ENCODE measurements around the gene DIAPH1. TPM values are rescaled to one million over a fixed set of nuclear protein-coding genes. Genes with fewer than 3 reads are reported as not detected.

Gene DIAPH1
- total RNA-seq, 2 experiments from 2014 or later: 214 to 220 TPM

GRCh38 chr5:141517312-141517711, 101.5 kb downstream of the DIAPH1 start:
- no peak for DNase-seq
- no peak overlapping the region for H3K27ac Mint-ChIP-seq
- peaks cover 60% of the 10 kb centered on the region for H3K36me3 Mint-ChIP-seq
- no peak overlapping the region for H3K4me3 Mint-ChIP-seq
- H3K27me3 Mint-ChIP-seq: no peaks in the 10 kb centered on the region
- no peaks in the 10 kb centered on the region for H3K9me3 Mint-ChIP-seq
- peaks cover 51% of the 10 kb centered on the region for H3K4me1 Mint-ChIP-seq

- no peaks in the 10 kb centered on the region for H3K27me3 Mint-ChIP-seq
- no peak overlapping the region for H3K27ac Mint-ChIP-seq
- no peaks in the 10 kb centered on the region for H3K9me3 Mint-ChIP-seq
- peaks cover 45% of the 10 kb centered on the region for H3K4me1 Mint-ChIP-seq
- peaks cover 54% of the 10 kb centered on the region for H3K36me3 Mint-ChIP-seq
- no peak overlapping the region for H3K4me3 Mint-ChIP-seq
- DNase-seq: no peak
Observed at GRCh38 chr5:141516672-141517025, 102.2 kb downstream of the DIAPH1 start.

GRCh38 chr5:141515946-141516671, 102.7 kb downstream of the DIAPH1 start:
- peak overlapping the region; percentile 16 for H3K27ac Mint-ChIP-seq
- H3K27me3 Mint-ChIP-seq: no peaks in the 10 kb centered on the region
- H3K4me3 Mint-ChIP-seq: no peak overlapping the region
- peaks cover 39% of the 10 kb centered on the region for H3K4me1 Mint-ChIP-seq
- no peak for DNase-seq
- H3K36me3 Mint-ChIP-seq: peaks cover 48% of the 10 kb centered on the region
- H3K9me3 Mint-ChIP-seq: no peaks in the 10 kb centered on the region

DNA sequence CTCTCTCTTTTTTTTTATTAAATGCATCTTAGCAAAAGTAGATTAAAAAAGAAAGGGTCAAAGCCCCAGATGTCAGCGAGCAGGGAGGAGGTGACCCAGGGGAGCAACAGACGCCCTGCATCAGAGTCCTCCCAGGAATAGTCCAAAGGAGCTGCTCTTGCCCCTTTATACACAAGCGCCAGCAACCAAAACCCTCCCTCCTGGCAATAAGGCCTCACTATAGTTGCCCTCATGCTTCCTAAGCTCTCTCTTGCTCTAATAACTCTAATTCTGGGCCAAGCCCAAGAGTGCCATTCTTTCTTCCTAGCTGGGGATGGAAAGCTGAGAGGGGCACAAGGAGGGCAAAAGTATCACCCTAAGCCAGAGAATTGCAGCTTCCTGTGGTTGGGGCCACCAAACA, 103.7 kb downstream of the DIAPH1 start:
- H3K27ac Mint-ChIP-seq: peak overlapping the region; percentile 76
- H3K36me3 Mint-ChIP-seq: peaks cover 39% of the 10 kb centered on the region

GRCh38 chr5:141514330-141515133, 104.3 kb downstream of the DIAPH1 start:
- no peak for DNase-seq
- Mint-ChIP-seq H3K4me3 (no peak overlapping the region), H3K27ac (peak overlapping the region; percentile 76), H3K27me3 (no peaks in the 10 kb centered on the region), H3K4me1 (peaks cover 31% of the 10 kb centered on the region), H3K9me3 (no peaks in the 10 kb centered on the region), H3K36me3 (peaks cover 33% of the 10 kb centered on the region)

More for the DNA sequence above, 103.7 kb downstream of the DIAPH1 start:
- peaks cover 31% of the 10 kb centered on the region for H3K4me1 Mint-ChIP-seq
- no peaks in the 10 kb centered on the region for H3K9me3 Mint-ChIP-seq
- no peaks in the 10 kb centered on the region for H3K27me3 Mint-ChIP-seq
- H3K4me3 Mint-ChIP-seq: no peak overlapping the region
- DNase-seq: no peak

DNA sequence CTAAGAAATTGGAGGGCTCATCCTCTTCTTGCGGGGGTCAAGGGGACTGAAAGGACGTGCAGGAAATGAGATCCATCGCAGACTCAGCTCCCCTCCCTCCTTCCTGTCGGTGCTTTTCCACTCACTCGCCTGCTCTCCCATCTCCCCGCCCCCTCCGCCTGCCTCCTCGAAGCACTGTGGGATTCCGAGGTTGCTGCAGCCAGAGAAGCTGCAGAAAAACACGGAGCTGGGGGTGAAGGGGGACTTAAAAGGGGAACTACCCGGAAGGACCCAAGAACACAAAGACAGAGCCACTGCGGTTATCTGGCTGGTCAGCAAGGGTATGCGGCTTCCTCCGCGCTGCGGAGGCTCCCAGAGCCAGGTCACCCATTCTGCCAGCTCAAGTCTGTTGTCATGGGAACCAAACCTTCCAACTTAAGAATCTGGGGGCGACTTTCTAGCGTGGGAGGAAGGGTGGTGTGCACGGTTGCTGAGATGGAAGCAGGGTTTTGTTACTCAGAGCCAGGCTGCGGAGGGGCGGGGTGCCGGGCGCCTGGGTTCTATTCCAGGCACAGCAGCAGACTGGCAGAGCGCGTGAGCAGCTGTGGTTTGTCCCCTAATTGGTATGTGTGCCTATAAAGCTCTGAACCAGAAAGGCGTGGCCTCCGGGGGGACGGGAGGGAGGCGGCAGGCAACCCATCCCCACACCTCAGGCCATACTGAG, 105.0 kb downstream of the DIAPH1 start:
- H3K27ac Mint-ChIP-seq: peak overlapping the region; percentile 67
- peaks cover 28% of the 10 kb centered on the region for H3K36me3 Mint-ChIP-seq
- peak overlapping the region; percentile 73 for H3K4me3 Mint-ChIP-seq

GRCh38 chr5:141512911-141513626, 105.7 kb downstream of the DIAPH1 start:
- Mint-ChIP-seq H3K27me3 (no peaks in the 10 kb centered on the region), H3K36me3 (peaks cover 27% of the 10 kb centered on the region), H3K4me1 (peaks cover 36% of the 10 kb centered on the region), H3K4me3 (peak overlapping the region; percentile 73), H3K9me3 (no peaks in the 10 kb centered on the region), H3K27ac (peak overlapping the region; percentile 67)
- peak; percentile 47 for DNase-seq

More for the DNA sequence above, 105.0 kb downstream of the DIAPH1 start:
- peak; percentile 76 for DNase-seq
- H3K27me3 Mint-ChIP-seq: no peaks in the 10 kb centered on the region
- no peaks in the 10 kb centered on the region for H3K9me3 Mint-ChIP-seq
- peaks cover 36% of the 10 kb centered on the region for H3K4me1 Mint-ChIP-seq

DNA sequence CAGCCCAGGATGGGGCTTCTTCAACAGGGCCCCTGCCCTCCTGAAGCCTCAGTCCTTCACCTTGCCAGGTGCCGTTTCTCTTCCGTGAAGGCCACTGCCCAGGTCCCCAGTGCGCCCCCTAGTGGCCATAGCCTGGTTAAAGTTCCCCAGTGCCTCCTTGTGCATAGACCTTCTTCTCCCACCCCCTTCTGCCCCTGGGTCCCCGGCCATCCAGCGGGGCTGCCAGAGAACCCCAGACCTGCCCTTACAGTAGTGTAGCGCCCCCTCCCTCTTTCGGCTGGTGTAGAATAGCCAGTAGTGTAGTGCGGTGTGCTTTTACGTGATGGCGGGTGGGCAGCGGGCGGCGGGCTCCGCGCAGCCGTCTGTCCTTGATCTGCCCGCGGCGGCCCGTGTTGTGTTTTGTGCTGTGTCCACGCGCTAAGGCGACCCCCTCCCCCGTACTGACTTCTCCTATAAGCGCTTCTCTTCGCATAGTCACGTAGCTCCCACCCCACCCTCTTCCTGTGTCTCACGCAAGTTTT, 106.3 kb downstream of the DIAPH1 start:
- Mint-ChIP-seq H3K4me3 (peak overlapping the region; percentile 73), H3K9me3 (no peaks in the 10 kb centered on the region), H3K4me1 (peaks cover 36% of the 10 kb centered on the region), H3K27me3 (no peaks in the 10 kb centered on the region), H3K27ac (peak overlapping the region; percentile 67), H3K36me3 (peaks cover 26% of the 10 kb centered on the region)
- DNase-seq: peak; percentile 79

DNA sequence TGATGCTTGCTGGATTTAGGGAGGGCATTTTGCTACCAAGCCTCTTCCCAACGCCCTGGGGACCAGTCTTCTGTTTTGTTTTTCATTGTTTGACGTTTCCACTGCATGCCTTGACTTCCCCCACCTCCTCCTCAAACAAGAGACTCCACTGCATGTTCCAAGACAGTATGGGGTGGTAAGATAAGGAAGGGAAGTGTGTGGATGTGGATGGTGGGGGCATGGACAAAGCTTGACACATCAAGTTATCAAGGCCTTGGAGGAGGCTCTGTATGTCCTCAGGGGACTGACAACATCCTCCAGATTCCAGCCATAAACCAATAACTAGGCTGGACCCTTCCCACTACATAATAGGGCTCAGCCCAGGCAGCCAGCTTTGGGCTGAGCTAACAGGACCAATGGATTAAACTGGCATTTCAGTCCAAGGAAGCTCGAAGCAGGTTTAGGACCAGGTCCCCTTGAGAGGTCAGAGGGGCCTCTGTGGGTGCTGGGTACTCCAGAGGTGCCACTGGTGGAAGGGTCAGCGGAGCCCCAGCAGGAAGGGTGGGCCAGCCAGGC, 107.0 kb downstream of the DIAPH1 start:
- DNase-seq: no peak
- Mint-ChIP-seq H3K27me3 (no peaks in the 10 kb centered on the region), H3K27ac (no peak overlapping the region), H3K36me3 (peaks cover 26% of the 10 kb centered on the region), H3K4me1 (peaks cover 36% of the 10 kb centered on the region), H3K4me3 (no peak overlapping the region), H3K9me3 (no peaks in the 10 kb centered on the region)

DNA sequence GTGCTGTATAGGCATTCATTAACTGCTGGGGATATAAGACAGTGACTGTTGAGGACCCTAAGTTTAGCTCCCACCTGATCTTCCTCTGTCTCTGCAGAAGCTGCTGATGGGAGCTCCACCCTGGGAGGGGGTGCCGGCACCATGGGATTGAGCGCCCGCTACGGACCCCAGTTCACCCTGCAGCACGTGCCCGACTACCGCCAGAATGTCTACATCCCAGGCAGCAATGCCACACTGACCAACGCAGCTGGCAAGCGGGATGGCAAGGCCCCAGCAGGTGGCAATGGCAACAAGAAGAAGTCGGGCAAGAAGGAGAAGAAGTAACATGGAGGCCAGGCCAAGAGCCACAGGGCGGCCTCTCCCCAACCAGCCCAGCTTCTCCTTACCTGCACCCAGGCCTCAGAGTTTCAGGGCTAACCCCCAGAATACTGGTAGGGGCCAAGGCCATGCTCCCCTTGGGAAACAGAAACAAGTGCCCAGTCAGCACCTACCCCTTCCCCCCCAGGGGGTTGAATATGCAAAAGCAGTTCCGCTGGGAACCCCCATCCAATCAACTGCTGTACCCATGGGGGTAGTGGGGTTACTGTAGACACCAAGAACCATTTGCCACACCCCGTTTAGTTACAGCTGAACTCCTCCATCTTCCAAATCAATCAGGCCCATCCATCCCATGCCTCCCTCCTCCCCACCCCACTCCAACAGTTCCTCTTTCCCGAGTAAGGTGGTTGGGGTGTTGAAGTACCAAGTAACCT, 107.8 kb downstream of the DIAPH1 start:
- Mint-ChIP-seq H3K36me3 (peaks cover 18% of the 10 kb centered on the region), H3K9me3 (no peaks in the 10 kb centered on the region), H3K27me3 (no peaks in the 10 kb centered on the region), H3K4me3 (no peak overlapping the region), H3K4me1 (peaks cover 36% of the 10 kb centered on the region), H3K27ac (no peak overlapping the region)
- DNase-seq: no peak

DNA sequence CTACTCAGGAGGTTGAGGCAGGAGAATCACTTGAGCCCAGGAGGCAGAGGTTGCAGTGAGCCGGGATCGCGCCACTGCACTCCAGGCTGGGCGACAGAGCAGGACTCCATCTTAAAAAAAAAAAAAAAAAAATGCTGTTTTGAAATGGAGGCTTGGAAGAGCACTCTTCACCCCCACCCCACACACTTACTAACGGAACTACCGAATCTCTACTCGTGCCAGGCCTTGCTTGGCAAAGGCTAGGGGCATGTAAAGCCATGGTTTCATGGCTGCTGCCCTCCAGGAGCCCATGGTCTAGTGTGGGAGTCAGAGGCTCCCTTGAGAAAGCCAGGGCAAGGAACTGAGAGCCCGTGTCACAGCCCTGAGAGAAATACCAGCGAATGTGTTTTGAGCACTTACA, 108.6 kb downstream of the DIAPH1 start:
- H3K4me3 Mint-ChIP-seq: no peak overlapping the region
- H3K27ac Mint-ChIP-seq: no peak overlapping the region
- peaks cover 13% of the 10 kb centered on the region for H3K36me3 Mint-ChIP-seq
- H3K27me3 Mint-ChIP-seq: no peaks in the 10 kb centered on the region
- no peak for DNase-seq
- no peaks in the 10 kb centered on the region for H3K9me3 Mint-ChIP-seq
- H3K4me1 Mint-ChIP-seq: peaks cover 32% of the 10 kb centered on the region

DNA sequence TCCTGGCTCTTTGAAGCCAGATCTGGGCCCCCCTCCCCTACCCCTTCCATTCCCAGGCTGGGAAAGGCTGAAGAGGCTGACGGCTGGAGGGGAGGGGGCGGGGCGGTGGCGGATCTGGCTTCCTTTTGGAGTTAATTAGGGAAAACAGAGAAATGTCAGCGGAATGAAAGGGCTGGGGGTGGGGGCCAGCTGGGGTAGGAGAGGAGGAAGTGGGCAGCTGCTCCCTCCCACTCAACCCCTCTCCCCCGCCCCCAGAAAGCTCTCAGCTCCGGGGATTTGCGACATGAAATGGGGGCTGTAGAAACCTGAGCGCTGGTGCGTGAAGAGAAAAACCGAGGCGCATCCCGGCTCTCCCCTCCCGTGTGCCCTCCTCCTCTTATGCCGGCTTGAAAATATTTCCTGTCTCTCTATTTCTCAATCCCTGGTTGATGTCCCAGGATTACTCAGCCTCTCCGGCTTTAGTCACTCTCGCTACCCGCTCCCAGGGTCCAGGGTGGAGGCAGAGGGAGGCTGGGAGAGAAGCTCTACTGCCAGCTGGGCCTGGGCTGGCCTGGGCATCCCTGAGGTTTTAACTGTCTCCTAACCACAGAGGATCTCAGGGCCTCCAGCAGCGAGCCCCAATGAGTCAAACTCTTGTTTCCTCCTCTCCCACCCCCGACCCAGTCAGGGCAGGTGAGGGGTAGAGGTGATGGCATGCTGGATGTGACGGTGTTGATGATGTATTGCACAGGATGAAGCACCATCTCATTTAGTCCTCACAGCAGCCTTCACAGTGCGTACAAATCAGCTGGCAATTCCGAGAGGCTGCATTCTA, 109.8 kb downstream of the DIAPH1 start:
- peaks cover 20% of the 10 kb centered on the region for H3K4me1 Mint-ChIP-seq
- H3K36me3 Mint-ChIP-seq: peaks cover 8% of the 10 kb centered on the region
- no peak overlapping the region for H3K4me3 Mint-ChIP-seq
- H3K27me3 Mint-ChIP-seq: no peaks in the 10 kb centered on the region
- no peak for DNase-seq
- no peaks in the 10 kb centered on the region for H3K9me3 Mint-ChIP-seq
- H3K27ac Mint-ChIP-seq: no peak overlapping the region

DNA sequence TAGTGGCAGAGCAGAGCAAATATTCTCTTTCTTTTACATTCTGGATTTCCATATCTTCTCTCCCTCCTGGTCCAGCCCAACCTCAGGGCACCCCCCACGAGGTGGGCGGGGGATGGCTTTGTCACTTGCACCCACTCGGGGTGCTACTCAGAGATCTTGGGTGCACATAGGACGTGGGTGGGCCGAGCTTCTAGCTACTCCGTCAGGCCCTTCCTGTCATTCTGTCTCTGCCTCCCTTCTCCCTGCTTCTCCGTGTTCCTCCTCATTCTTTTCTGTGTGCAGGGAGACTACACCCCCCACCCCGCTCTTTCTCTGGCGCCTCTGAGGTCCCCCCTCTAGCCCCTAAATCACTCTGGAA, 110.4 kb downstream of the DIAPH1 start:
- no peak for DNase-seq
- H3K36me3 Mint-ChIP-seq: peaks cover 4% of the 10 kb centered on the region
- H3K4me1 Mint-ChIP-seq: peaks cover 14% of the 10 kb centered on the region
- no peaks in the 10 kb centered on the region for H3K9me3 Mint-ChIP-seq
- H3K27ac Mint-ChIP-seq: no peak overlapping the region
- H3K27me3 Mint-ChIP-seq: no peaks in the 10 kb centered on the region
- no peak overlapping the region for H3K4me3 Mint-ChIP-seq
